ENCODE data around the gene PNPLA6.
A peak's percentile ranks its signal among the peaks of the same experiment; 100 is the strongest.
"Not testable (repeated sequence)": the region's sequence is repeated elsewhere in the genome, so short reads cannot be mapped to it uniquely, and the experiment has no call there.

Gene PNPLA6

GRCh38 chr19:7534531-7535046 lies 928 bp upstream of the PNPLA6 start:
- peak; percentile 83 for DNase-seq

DNA sequence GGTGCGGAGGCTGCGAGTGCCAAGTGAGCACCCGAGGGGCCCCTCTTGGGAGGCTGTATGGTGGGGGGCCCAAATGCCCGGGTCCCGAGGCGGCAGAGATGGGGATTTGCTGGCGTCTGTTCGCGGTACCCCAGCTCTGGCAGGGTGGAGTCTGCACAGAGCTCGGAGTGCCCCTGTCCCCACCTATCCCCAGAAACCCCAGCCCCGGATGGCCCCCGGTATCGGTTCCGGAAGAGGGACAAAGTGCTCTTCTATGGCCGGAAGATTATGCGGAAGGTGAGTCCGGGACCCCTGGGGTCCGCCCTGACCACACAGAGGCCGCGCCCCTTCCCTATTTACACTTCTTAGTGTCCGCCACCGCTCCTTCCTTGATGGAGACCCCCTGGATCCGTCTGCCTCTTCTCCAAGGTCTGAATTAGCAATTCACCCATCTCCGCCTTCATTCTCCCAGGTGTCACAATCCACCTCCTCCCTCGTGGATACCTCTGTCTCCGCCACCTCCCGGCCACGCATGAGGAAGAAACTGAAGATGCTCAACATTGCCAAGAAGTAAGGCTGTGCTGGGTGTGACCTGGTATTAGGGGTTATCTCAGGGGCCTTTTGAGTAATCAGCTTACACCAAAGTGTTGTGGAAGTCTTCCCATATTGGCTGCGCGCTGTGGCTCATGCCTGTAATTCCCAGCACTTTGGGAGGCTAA lies 630 bp downstream of the PNPLA6 start:
- DNase-seq, result no peak

- not testable (repeated sequence) for DNase-seq
These were observed 3.5 kb downstream of the PNPLA6 start for GRCh38 chr19:7538990-7539389.

DNA sequence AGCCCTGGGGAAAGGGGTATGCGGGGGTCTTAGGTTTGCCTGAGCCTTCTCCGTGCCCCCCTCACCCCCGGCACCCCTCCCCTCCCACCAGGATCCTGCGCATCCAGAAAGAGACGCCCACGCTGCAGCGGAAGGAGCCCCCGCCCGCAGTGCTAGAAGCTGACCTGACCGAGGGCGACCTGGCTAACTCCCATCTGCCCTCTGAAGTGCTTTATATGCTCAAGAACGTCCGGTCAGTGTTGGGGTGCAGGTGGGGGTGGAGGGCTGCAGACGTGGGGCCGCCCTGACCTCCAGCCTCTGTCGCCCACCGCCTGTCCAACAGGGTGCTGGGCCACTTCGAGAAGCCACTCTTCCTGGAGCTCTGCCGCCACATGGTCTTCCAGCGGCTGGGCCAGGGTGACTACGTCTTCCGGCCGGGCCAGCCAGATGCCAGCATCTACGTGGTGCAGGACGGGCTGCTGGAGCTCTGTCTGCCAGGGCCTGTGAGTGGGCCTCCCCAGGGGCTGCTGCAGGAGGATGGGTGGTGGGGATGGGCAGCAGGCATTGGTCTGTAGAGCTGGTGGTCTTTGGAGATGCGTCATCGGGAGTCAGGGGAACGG lies 4.4 kb downstream of the PNPLA6 start:
- DNase-seq, result no peak

DNA sequence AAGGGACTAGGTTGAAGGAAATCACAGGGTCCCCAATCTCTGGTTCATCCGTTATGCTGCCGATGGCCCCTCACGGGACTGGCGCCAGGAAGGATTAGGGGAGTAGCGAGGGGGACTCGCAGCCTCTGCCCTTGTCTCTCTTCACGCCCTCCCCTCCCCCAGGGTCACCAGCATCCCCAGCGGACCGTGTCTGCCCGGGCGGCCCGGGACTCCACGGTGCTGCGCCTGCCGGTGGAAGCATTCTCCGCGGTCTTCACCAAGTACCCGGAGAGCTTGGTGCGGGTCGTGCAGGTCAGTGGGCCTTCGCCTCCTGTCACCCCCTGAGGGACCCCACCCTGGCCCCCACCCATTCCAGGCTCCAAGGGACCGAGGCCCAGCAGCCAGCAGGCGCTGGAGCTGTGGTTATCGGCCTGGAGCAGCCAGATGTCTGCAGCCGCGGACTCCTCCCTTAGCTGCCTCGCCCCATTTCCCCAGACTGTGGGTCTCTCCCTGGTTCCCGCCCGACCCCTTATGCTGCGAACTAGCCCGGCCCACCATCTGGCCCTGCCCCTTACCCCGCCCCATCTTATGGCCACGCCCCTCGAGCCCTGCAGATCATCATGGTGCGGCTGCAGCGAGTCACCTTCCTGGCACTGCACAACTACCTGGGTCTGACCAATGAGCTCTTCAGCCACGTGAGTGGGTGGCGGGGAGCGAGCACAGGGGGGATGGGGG lies 5.4 kb downstream of the PNPLA6 start:
- no peak for DNase-seq

GRCh38 chr19:7541475-7541824 lies 5.9 kb downstream of the PNPLA6 start:
- no peak for DNase-seq

DNA sequence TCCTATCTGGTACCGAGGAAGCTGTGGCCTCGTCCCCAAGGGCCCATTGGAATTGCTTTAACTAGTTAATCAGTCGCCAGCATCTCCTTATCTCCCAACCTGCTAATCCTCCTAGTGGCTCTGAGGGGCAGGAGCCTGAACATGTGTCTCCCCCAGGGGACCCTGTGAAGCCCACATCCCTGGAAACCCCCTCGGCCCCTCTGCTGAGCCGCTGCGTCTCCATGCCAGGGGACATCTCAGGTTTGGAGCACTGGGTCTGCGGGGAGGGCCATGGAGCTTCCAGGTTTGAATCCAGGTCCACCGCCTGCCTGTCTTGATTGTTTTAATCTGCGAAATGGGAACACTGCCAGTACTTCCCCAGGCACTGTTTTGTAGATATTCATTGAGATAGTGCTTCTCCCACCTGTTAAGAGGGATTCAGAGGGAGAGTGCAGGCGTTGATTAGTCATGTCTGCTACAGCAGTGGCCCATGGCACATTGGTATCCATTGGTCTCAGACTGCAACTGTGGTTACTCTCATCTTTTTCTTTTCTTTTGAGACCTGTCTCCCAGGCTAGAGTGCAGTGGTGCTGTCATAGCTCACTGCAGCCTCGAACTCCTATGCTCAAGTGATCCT lies 6.4 kb downstream of the PNPLA6 start:
- no peak for DNase-seq

DNA sequence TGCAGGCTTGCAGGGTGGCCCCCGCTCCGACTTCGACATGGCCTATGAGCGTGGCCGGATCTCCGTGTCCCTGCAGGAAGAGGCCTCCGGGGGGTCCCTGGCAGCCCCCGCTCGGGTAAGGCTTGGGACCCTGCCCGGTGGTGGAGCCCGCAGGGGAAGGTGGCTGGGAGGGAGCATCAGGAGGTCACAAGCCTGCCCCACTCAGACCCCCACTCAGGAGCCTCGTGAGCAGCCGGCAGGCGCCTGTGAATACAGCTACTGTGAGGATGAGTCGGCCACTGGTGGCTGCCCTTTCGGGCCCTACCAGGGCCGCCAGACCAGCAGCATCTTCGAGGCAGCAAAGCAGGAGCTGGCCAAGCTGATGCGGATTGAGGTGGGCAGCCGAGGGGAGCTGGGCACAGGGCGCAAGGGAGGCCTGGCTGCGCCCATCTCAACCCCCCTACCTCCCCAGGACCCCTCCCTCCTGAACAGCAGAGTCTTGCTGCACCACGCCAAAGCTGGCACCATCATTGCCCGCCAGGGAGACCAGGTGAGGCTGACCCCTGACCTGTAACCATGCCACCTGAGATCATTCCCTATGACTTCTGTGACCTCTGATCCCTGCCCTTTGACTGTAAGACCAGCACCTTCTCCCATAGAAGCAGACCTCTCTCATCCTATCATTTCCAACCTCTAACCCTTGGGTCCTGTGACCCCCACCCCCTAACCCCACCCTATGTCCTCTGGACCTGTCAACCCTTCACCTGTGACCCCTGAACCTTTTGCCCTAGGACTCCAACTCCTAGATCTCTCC lies 7.2 kb downstream of the PNPLA6 start:
- no peak for DNase-seq

- no peak for DNase-seq
These were observed 9.1 kb downstream of the PNPLA6 start for GRCh38 chr19:7544626-7545025.

DNA sequence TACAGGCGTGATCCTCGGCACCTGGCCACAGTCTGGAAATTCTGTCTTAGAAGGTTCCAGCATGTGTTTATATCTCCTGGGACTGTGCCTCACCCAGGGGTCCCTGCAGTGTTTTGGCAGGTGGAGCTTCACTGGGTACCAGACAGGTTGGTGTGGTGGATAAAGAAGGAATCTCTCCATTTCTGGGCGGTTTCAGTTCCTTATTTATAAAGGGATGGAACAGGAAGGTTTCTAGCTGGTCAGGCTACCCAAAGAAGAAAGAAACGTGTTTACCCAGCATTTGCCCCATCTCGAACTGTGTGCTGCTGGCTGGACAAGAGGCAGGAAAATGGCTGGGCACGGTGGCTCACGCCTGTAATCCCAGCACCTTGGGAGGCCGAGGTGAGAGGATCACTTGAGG lies 9.8 kb downstream of the PNPLA6 start:
- DNase-seq, result no peak

- no peak for DNase-seq
These were observed 10.4 kb downstream of the PNPLA6 start for GRCh38 chr19:7545904-7546303.

DNA sequence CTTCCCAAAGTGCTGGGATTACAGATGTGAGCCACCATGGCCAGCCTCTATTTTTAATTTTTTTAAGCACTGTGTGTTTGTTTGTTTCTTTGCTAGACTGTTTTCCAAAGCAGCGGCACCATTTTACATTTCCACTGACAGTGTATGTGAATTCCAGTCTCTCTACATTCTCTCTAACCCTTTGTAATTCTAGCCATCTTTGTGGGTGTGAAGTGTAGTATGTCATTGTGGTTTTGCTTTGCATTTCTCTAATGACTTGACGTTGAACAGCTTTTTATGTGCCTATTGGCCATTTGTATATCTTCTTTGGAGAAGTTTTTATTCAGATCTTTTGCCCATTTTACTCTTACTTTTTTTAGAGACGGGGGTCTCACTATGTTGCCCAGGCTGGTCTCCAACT lies 11.6 kb downstream of the PNPLA6 start:
- DNase-seq, result no peak

DNA sequence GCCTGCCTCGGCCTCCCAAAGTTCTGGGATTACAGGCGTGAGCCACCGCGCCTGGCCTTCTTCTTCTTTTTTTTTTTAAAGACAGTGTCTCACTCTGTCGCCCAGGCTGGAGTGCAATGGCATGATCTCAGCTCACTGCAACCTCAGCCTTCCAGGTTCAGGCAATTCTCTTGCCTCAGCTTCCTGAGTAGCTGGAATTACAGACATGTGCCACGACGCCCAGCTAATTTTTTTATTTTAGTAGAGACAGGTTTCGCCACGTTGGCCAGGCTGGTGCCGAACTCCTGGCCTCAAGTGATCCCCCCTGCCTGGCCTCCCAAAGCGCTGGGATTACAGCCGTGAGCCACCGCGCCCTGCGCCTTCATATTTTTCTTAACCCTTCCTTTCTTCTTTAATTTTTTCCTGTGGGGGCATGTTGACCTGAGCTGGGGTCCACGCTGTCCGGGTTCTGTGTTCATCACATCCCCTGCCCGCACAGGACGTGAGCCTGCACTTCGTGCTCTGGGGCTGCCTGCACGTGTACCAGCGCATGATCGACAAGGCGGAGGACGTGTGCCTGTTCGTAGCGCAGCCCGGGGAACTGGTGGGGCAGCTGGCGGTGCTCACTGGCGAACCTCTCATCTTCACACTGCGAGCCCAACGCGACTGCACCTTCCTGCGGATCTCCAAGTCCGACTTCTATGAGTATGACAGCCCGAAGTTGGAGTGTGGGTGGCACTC lies 14.1 kb downstream of the PNPLA6 start:
- no peak for DNase-seq

- DNase-seq, result no peak
These were observed 14.8 kb downstream of the PNPLA6 start for GRCh38 chr19:7550169-7550770.

DNA sequence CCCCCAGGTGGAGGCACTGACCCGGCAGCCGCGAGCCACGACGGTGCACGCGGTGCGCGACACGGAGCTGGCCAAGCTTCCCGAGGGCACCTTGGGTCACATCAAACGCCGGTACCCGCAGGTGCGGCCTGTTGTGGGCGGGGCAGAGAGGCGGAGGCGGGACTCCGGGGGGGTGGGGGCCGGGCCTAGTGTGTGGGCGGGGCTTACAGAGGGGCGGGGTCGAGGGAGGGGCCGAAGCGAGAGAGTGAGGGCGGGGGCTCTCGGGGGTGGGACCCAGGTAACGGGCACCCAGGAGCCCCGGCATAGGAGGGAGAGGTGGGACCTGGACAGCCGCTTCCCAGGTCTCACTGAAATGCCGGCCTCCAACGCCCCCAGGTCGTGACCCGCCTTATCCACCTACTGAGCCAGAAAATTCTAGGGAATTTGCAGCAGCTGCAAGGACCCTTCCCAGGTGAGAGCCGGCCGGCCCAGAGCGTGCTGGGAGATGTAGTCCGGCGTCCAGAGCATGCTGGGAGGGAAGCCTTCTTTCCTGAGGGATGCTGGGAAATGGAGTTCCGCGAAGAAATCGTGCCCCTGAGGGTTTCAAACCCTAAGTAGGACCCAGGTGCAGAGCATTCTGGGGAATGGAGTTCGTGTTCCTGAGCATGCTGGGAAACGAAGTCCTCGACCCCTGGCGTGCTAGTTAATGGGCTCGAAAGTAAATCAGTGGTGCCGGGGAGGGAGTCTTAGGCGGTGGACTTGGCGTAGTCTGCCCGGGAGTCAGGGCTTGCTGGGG lies 15.7 kb downstream of the PNPLA6 start:
- DNase-seq, result peak; percentile 72

- DNase-seq, result no peak
These were observed 17.3 kb downstream of the PNPLA6 start for GRCh38 chr19:7552781-7553180.

- no peak for DNase-seq
These were observed 19.0 kb downstream of the PNPLA6 start for GRCh38 chr19:7554565-7554964.

DNA sequence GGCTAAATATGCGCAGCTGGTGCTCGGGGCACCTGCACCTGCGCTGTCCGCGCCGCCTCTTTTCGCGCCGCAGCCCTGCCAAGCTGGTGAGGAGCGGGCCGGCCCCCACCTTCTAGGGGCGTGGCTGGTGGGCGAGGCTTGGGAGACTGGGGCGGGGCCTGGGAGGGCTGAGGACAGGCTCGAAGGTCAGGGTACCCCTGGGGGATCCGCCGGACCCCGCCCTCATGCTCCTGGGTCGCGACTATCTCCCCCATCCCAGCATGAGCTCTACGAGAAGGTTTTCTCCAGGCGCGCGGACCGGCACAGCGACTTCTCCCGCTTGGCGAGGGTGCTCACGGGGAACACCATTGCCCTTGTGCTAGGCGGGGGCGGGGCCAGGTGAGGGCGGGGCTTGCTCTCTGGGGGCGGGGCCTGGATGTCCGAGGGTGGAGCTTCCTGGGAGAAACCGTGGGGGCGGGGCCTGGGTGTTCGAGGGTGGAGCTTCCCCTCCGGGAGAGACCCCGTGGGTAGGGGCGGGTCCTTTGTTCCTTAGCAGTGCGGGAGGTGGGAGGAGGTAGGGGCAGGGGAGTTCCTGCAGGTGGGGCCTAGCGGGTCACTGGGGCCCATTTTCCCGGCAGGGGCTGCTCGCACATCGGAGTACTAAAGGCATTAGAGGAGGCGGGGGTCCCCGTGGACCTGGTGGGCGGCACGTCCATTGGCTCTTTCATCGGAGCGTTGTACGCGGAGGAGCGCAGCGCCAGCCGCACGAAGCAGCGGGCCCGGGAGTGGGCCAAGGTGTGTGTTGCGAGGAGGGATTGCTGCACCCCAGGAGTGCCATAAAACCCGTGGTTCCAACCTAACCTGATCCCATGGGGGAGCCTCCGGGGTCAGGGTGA lies 19.7 kb downstream of the PNPLA6 start:
- no peak for DNase-seq

GRCh38 chr19:7556696-7557315 lies 21.3 kb downstream of the PNPLA6 start:
- no peak for DNase-seq

Data from right forelimb (tissue), 1 donor.